Measurements from ENCODE around the gene S100PBP.
"Not testable (repeated sequence)": the region's sequence is repeated elsewhere in the genome, so short reads cannot be mapped to it uniquely, and the experiment has no call there.

Gene S100PBP

GRCh38 chr1:32786856-32787255, 30.6 kb upstream of the S100PBP start:
- no peak for DNase-seq (ENCODE audit: low spot score)

GRCh38 chr1:32789356-32789755, 28.1 kb upstream of the S100PBP start:
- not testable (repeated sequence) for DNase-seq (ENCODE audit: low spot score)

- no peak for DNase-seq (ENCODE audit: low spot score)
These were observed 25.6 kb upstream of the S100PBP start for GRCh38 chr1:32791881-32792280.

- DNase-seq (ENCODE audit: low spot score), result not testable (repeated sequence)
These were observed 21.7 kb upstream of the S100PBP start for GRCh38 chr1:32795763-32796162.

- no peak for DNase-seq (ENCODE audit: low spot score)
These were observed 20.0 kb upstream of the S100PBP start for GRCh38 chr1:32797456-32797855.

- DNase-seq (ENCODE audit: low spot score), result no peak
These were observed 19.3 kb upstream of the S100PBP start for GRCh38 chr1:32798191-32798590.

GRCh38 chr1:32798679-32799416, 18.6 kb upstream of the S100PBP start:
- peak; percentile 64 for DNase-seq (ENCODE audit: low spot score)

GRCh38 chr1:32801096-32801715, 16.2 kb upstream of the S100PBP start:
- peak; percentile 60 for DNase-seq (ENCODE audit: low spot score)

- not testable (repeated sequence) for DNase-seq (ENCODE audit: low spot score)
These were observed 13.0 kb upstream of the S100PBP start for GRCh38 chr1:32804460-32804859.

- no peak for DNase-seq (ENCODE audit: low spot score)
These were observed 11.2 kb upstream of the S100PBP start for GRCh38 chr1:32806290-32806689.

- no peak for DNase-seq (ENCODE audit: low spot score)
These were observed 10.4 kb upstream of the S100PBP start for GRCh38 chr1:32806910-32807523.

GRCh38 chr1:32808580-32808979, 8.9 kb upstream of the S100PBP start:
- DNase-seq (ENCODE audit: low spot score), result no peak

- DNase-seq (ENCODE audit: low spot score), result no peak
These were observed 7.1 kb upstream of the S100PBP start for GRCh38 chr1:32810358-32810757.

- DNase-seq (ENCODE audit: low spot score), result no peak
These were observed 6.2 kb upstream of the S100PBP start for GRCh38 chr1:32811265-32811664.

GRCh38 chr1:32811917-32812316, 5.5 kb upstream of the S100PBP start:
- no peak for DNase-seq (ENCODE audit: low spot score)

GRCh38 chr1:32813941-32814739, 3.3 kb upstream of the S100PBP start:
- DNase-seq (ENCODE audit: low spot score), result no peak

GRCh38 chr1:32816676-32817158, 736 bp upstream of the S100PBP start:
- DNase-seq (ENCODE audit: low spot score), result no peak

- peak; percentile 8 for DNase-seq (ENCODE audit: low spot score)
These were observed 648 bp downstream of the S100PBP start for GRCh38 chr1:32817815-32818786.

- peak; percentile 14 for DNase-seq (ENCODE audit: low spot score)
These were observed 1.5 kb downstream of the S100PBP start for GRCh38 chr1:32818804-32819541.

- no peak for DNase-seq (ENCODE audit: low spot score)
These were observed 7.7 kb downstream of the S100PBP start for GRCh38 chr1:32825181-32825580.
